Measurements from ENCODE around the gene TMEM92. TPM values are rescaled to one million over a fixed set of nuclear protein-coding genes. Genes with fewer than 3 reads are reported as not detected.
A peak's percentile ranks its signal among the peaks of the same experiment; 100 is the strongest.

TMEM92 gene
- total and polyA plus RNA-seq, 9 donors: 0.32 to 3.5 (median 1.6) TPM

DNA sequence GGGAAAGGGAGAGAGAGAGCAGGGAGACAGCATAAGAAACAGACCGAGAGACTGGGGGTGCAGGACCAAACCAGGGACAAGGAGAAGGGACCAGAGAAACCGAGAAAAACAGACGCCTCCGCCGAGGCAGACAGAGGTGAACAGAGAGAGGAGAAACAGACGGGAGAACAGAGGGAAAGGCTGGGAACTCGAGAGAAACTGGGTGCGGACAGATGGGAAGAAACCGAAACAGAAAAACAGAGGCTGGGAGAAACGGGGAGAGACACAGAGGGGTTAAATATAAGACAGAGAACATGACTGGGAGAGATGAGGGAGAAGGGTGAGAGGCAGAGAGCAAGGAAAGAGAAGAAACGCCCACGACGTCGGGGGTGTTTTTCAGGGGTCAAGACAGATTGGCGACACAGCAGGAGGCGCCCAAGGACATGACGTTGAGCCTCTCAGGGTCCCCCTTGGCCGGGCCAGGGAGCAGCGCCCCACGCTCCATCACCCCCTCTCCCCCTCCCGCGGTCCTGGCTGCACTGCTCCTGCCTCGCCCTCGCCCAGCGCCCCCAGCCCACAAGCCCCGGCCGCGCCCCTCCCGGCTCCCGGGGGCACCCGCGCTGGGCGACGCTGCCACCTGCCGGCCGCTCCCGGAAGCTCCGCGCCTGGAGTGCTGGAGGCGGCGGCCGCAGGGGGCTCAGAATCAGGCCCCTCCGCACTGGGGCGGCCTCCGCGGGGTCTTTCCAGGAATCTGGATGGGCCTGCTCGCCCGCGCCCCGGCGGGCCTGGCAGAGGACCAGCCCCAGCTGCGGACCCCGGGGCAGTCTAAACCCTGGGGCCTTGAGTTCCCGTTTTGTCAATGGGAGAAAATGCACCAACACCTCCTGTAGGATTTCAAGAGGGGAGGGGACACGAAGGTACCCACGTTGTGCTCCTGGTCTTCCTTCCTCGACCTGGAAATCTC lies 1.3 kb upstream of the TMEM92 start:
- peak; percentile 97 to 100 (median 99) for TF ChIP-seq CTCF (IDR thresholded peaks at IDR 0.05)
- TF ChIP-seq EP300 (IDR thresholded peaks at IDR 0.05): no peak
- Histone ChIP-seq H3K4me1 (ENCODE audit: insufficient read depth) (peaks cover 21% of the 10 kb centered on the region), H3K4me3 (peak overlapping the region; percentile 59), H3K9me3 (no peaks in the 10 kb centered on the region), H3K27ac (peak overlapping the region; percentile 74 to 92), H3K27me3 (no peaks in the 10 kb centered on the region), H3K36me3 (no peaks in the 10 kb centered on the region)
- peak; percentile 76 to 88 (median 86) for DNase-seq
- WGBS, 3 donors: 1 to 2% (median 2%) methylated on average over 52 to 57 of the region's 57 CpGs
- intact Hi-C loops (cut with DNase I): loop anchor here in 3 of 4 donors (1.0 to 10.0 kb wide), 4 partner anchors 72 to 178 kb away; partner anchors contain the start of genes COL1A1 (in 2 of the 3) and PDK2 (in 1 of the 3)

GRCh38 chr17:50273654-50274040 lies 619 bp upstream of the TMEM92 start:
- intact Hi-C loops (cut with DNase I): loop anchor here in 3 of 4 donors (1.0 to 10.0 kb wide), 4 partner anchors 73 to 179 kb away; partner anchors contain the start of genes COL1A1 (in 2 of the 3) and PDK2 (in 1 of the 3)
- no peaks in the 10 kb centered on the region for H3K27me3 ChIP-seq
- peak overlapping the region; percentile 74 to 92 for H3K27ac ChIP-seq
- peaks cover 19% of the 10 kb centered on the region for H3K4me1 ChIP-seq (ENCODE audit: insufficient read depth)
- peak in 4 of 5 donors; percentile 19 to 47 (median 38) for DNase-seq
- no peaks in the 10 kb centered on the region for H3K9me3 ChIP-seq
- WGBS, 3 donors: 54 to 74% (median 73%) methylated on average over 8 of the region's 8 CpGs
- H3K4me3 ChIP-seq: no peak overlapping the region
- no peaks in the 10 kb centered on the region for H3K36me3 ChIP-seq
- no peak for TF ChIP-seq EP300 (IDR thresholded peaks at IDR 0.05)
- TF ChIP-seq POLR2A (IDR thresholded peaks at IDR 0.05): no peak
- no peak for TF ChIP-seq CTCF (IDR thresholded peaks at IDR 0.05)

GRCh38 chr17:50274897-50275221 lies 593 bp downstream of the TMEM92 start:
- peak in 2 of 5 donors; percentile 7 to 15 for DNase-seq
- no peak overlapping the region for H3K27ac ChIP-seq
- no peak for TF ChIP-seq CTCF (IDR thresholded peaks at IDR 0.05)
- no peak for TF ChIP-seq POLR2A (IDR thresholded peaks at IDR 0.05)
- TF ChIP-seq EP300 (IDR thresholded peaks at IDR 0.05): no peak
- intact Hi-C loops (cut with DNase I): loop anchor here in 2 of 4 donors (10.0 kb wide), 2 partner anchors 100 to 180 kb away; partner anchors contain the start of gene PDK2 (in 1 of the 2)
- no peaks in the 10 kb centered on the region for H3K9me3 ChIP-seq
- H3K36me3 ChIP-seq: no peaks in the 10 kb centered on the region
- no peaks in the 10 kb centered on the region for H3K27me3 ChIP-seq
- no peak overlapping the region for H3K4me3 ChIP-seq
- H3K4me1 ChIP-seq (ENCODE audit: insufficient read depth): peaks cover 14% of the 10 kb centered on the region
- 60 to 75% (median 62%) methylated on average over 4 of the region's 4 CpGs for WGBS, 3 donors

GRCh38 chr17:50275279-50275678 lies 1.0 kb downstream of the TMEM92 start:
- Histone ChIP-seq H3K27me3 (no peaks in the 10 kb centered on the region), H3K36me3 (no peaks in the 10 kb centered on the region), H3K4me3 (no peak overlapping the region), H3K4me1 (ENCODE audit: insufficient read depth) (peaks cover 12% of the 10 kb centered on the region), H3K9me3 (no peaks in the 10 kb centered on the region), H3K27ac (no peak overlapping the region)
- peak in 4 of 5 donors; percentile 3 to 20 (median 10) for DNase-seq
- TF ChIP-seq POLR2A (IDR thresholded peaks at IDR 0.05): no peak
- TF ChIP-seq CTCF (IDR thresholded peaks at IDR 0.05): no peak
- TF ChIP-seq EP300 (IDR thresholded peaks at IDR 0.05): no peak
- intact Hi-C loops (cut with DNase I): loop anchor here in 2 of 4 donors (10.0 kb wide), 2 partner anchors 100 to 180 kb away; partner anchors contain the start of gene PDK2 (in 1 of the 2)
- WGBS, 3 donors: 57 to 62% (median 59%) methylated on average over 7 of the region's 7 CpGs
